HL-60 (cell line): Measurements from ENCODE around the gene ZMAT5.

Source experiments
- CTCF ChIP-seq: IDR thresholded peaks from one replicate; pipeline ENCODE4 v1.5.1; 2011; ENCODE audit warnings: low read length, control low read depth, inconsistent platforms; ENCODE audit not compliant: insufficient read depth
- GABPA ChIP-seq: IDR thresholded peaks from 2 replicates; pipeline ENCODE4 v1.6.1; 2012; ENCODE audit warnings: low read depth
- POLR2AphosphoS5 ChIP-seq: IDR thresholded peaks from 2 replicates; pipeline ENCODE4 v1.6.1; 2012; ENCODE audit warnings: low read depth
- REST ChIP-seq: IDR thresholded peaks from 2 replicates; pipeline ENCODE4 v1.6.1; 2012; ENCODE audit warnings: low read depth; ENCODE audit not compliant: insufficient replicate concordance
- SPI1 ChIP-seq: IDR thresholded peaks from 2 replicates; pipeline ENCODE4 v1.6.1; 2012; ENCODE audit warnings: low read depth, mild to moderate bottlenecking, borderline replicate concordance

- TF ChIP-seq CTCF (no peak), REST (no peak), POLR2AphosphoS5 (no peak), GABPA (no peak), SPI1 (no peak)
These were observed 46.3 kb upstream of the ZMAT5 start for GRCh38 chr22:29813126-29813525.
